GM18505 (cell line): ENCODE data around the gene TMEM123.
"Not testable (repeated sequence)": the region's sequence is repeated elsewhere in the genome, so short reads cannot be mapped to it uniquely, and the experiment has no call there.

Source experiments
- ATAC-seq: cut with Tn5 transposase; IDR thresholded peaks from one replicate; pipeline ENCODE4 v1.9.1; 2021; ENCODE audit not compliant: unreplicated experiment
- POLR2A ChIP-seq: IDR thresholded peaks from 4 replicates; pipeline ENCODE4 v1.6.1; 2011; ENCODE audit warnings: borderline replicate concordance; ENCODE audit not compliant: insufficient read depth, insufficient read length; ENCODE audit errors: extremely low read depth

Gene TMEM123

DNA sequence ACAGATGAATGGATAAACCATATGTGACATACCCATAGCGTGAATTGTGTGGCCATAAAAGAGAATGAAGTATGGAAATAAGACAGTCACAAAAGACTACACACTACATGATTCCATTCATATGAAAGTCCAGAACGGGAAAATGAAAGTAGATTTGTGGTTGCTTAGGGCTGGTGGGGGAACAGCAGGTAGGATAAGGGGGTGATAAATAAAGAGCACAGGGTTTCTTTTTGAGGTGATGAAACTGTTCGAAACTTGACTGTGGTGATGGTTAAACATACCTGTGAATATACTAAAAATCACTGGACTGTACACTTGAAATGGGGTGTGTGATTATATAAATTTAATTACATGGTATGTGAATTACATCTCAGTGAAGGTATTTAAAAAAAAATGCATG is 16.9 kb downstream of the TMEM123 start:
- no peak for ATAC-seq
- no peak for TF ChIP-seq POLR2A

GRCh38 chr11:102433571-102433970 is 19.0 kb downstream of the TMEM123 start:
- not testable (repeated sequence) for ATAC-seq

DNA sequence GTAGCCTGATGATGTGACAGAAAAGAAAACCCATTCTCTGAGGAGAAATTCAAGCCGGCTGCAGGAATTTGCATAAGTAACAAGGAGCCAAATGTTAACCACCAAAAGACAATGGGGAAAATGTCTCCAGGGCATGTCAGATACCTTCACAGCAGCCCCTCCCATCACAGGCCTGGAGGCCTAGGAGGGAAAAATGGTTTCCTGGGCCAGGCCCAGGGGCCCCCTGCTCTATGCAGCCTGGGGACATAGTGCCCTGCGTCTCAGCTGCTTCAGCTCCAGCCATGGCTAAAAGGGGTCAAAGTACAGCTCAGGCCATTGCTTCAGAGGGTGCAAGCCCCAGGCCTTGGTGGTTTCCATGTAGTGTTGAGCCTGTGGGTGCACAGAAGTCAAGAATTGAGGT is 20.0 kb downstream of the TMEM123 start:
- ATAC-seq = not testable (repeated sequence)

- peak; percentile 20 for TF ChIP-seq POLR2A
- ATAC-seq = no peak
Measured at GRCh38 chr11:102431404-102431803, 21.2 kb downstream of the TMEM123 start.

DNA sequence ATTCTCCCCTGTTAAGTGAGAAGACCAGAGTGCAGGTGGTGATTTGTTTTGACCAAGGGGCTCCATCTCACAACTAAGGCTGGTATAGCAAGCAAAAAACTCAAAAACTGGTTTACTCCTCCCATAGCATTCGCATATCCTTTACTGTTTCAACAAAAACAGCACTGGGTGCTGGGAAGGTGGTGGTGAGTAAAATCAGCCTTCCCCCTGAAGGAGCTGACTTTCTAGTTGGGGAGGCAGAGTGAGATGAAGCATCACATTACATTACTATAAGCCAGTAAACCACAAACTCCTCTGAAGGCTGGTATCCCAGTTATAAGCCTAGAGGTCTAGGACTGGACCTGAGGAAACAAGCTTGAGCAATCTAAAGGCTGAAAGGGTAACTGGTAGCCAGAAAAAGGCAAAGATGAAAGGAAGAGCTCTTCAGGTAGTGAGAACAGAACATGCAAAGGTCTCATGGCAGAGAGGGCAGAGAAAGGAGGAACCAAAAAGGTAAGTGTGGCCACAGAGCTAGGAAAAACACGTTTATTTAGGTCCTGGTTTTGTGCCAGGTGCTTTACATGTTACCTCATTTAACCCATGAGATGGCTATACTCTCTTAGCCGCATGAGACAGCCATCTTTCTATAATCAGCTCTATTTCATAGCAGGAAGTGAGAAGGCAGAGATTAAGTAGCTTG is 22.3 kb downstream of the TMEM123 start:
- peak; percentile 48 for TF ChIP-seq POLR2A

DNA sequence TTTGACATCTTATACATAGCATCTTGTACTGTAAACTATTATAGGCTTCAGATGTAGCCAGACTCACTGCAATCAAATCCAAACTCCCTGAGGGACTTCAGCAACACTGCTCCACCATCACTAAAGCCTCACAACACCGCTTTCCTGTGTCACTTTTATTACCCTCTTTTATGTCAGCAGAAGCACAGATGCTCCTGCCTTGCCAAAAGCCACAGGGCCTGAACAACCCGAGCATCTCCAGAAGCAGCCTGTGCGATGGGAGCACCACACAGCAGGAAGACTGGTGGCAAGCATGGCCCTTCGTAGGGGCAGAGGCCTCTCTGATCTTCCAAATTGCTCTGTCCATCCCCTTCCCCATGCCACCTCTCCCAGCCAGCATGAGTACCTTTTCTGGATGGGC is 22.9 kb downstream of the TMEM123 start:
- no peak for TF ChIP-seq POLR2A
- ATAC-seq = no peak

More for the DNA sequence above, 22.3 kb downstream of the TMEM123 start:
- peak; percentile 89 for ATAC-seq

- no peak for ATAC-seq
- no peak for TF ChIP-seq POLR2A
Measured at GRCh38 chr11:102429226-102429625, 23.3 kb downstream of the TMEM123 start.

- no peak for TF ChIP-seq POLR2A
- ATAC-seq = no peak
Measured at GRCh38 chr11:102428696-102429095, 23.9 kb downstream of the TMEM123 start.

DNA sequence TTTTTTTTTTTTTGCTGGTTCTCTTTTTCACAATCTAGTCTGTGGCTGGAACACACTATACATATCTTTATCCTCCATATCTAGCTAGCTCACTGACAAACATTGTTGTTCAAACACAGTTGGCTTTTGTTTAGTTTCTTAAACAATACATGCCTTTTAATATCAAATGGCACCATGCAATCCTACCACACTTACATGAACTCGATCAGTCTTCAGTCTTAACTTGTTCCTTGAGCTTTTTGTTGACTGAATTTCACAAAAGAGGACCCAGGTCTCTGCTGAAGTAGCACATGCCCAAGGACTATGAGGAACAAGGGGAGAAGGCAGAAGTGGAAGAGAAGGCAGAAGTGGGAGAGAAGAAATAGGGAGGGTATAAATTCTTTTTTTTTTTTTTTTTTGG is 25.5 kb downstream of the TMEM123 start:
- ATAC-seq = no peak
- no peak for TF ChIP-seq POLR2A

GRCh38 chr11:102426570-102426969 is 26.0 kb downstream of the TMEM123 start:
- no peak for ATAC-seq
- no peak for TF ChIP-seq POLR2A

- ATAC-seq = no peak
- no peak for TF ChIP-seq POLR2A
Measured at GRCh38 chr11:102426000-102426399, 26.6 kb downstream of the TMEM123 start.

GRCh38 chr11:102423936-102424335 is 28.6 kb downstream of the TMEM123 start:
- no peak for TF ChIP-seq POLR2A
- ATAC-seq = no peak

GRCh38 chr11:102422817-102423712 is 29.5 kb downstream of the TMEM123 start:
- no peak for TF ChIP-seq POLR2A
- no peak for ATAC-seq

- no peak for ATAC-seq
- no peak for TF ChIP-seq POLR2A
Measured at GRCh38 chr11:102421261-102421660, 31.3 kb downstream of the TMEM123 start.
